Measurements from ENCODE around the gene ST3GAL4.

DNA sequence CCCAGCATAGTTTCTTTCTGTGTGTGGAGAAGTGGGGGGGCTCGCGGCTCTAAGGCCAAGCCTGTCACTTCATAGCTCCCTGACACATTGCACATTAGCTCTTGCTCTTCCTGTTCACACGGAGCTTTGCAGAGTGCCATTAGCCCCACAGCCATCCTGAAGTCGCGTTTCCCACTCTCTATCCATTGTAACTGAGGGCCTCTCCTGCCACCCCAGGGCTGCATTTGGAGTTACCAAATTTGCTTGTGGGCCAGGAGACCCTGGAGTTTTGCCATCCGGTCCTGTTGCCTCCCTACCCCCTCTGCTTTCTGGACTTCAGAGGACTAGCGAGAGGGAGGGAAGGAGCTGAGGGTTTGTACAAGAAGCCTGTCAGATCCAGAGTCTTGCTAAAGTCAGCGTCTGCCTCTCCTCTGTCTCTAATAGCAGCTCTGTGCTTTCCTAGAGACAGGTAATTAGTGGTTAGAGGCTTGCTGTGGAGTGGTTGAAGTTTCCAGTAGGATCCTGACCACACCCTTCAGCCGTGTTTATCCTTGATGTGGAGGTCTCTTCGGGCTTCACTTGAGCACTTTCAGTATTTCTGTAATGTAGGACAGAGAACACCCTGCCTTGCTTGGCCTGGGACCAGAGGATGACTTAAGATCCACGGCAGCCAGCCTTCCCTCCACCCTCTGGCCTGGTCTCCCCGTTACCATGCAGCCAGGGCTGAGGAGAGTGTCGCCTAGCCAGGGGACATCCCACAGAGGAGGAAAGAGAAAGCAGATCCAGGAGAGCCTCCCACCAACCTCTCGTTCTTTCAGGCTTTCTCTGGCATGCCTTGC lies 37.5 kb upstream of the ST3GAL4 start:
- TF ChIP-seq POLR2A (IDR thresholded peaks at IDR 0.05): no peak
- TF ChIP-seq CTCF (IDR thresholded peaks at IDR 0.05 in 4 of 5, conservative IDR thresholded peaks at IDR 0.05 in 1 of 5): no peak

Data from gastrocnemius medialis (tissue), 4 donors.